Stimulated activated CD4-positive, alpha-beta T cell treated with anti-CD3 and anti-CD28 coated beads, Interleukin-2, amount 100 ng/mL, for 4 hours (primary cell): ENCODE data around the gene GID4.
A peak's percentile ranks its signal among the peaks of the same experiment; 100 is the strongest.
"Not testable (repeated sequence)": the region's sequence is repeated elsewhere in the genome, so short reads cannot be mapped to it uniquely, and the experiment has no call there.

Experiments
- DNase-seq: peaks from one replicate; pipeline ENCODE4 v3.0.0-alpha.2; 2020; ENCODE audit warnings: low read depth

Gene GID4

GRCh38 chr17:18038861-18039534 lies at the start of gene GID4, which contains the start of gene ATPAF2:
Gene GID4, plus strand, starts transcription at chr17:18039408. Its CDS starts 57 bp downstream, at chr17:18039465.
Gene ATPAF2, minus strand, starts transcription at chr17:18039168. Its CDS starts 155 bp downstream, at chr17:18039013.
- DNase-seq = peak; percentile 100

GRCh38 chr17:17989618-17990017 lies 49.6 kb upstream of the GID4 start:
- DNase-seq = no peak

- DNase-seq = no peak
Measured at GRCh38 chr17:17990282-17990681, 48.9 kb upstream of the GID4 start.

GRCh38 chr17:17993366-17993765 lies 45.8 kb upstream of the GID4 start:
- no peak for DNase-seq

GRCh38 chr17:17993852-17994251 lies 45.4 kb upstream of the GID4 start:
- DNase-seq = no peak

GRCh38 chr17:17994271-17995069 lies 44.7 kb upstream of the GID4 start:
- DNase-seq = no peak

GRCh38 chr17:17995887-17996286 lies 43.3 kb upstream of the GID4 start:
- DNase-seq = not testable (repeated sequence)

GRCh38 chr17:17998934-17999333 lies 40.3 kb upstream of the GID4 start:
- no peak for DNase-seq

GRCh38 chr17:17999364-18000029 lies 39.7 kb upstream of the GID4 start:
- DNase-seq = no peak

GRCh38 chr17:18000030-18000408 lies 39.2 kb upstream of the GID4 start:
- no peak for DNase-seq

GRCh38 chr17:18002171-18002570 lies 37.0 kb upstream of the GID4 start:
- no peak for DNase-seq

GRCh38 chr17:18004345-18004744 lies 34.9 kb upstream of the GID4 start:
- no peak for DNase-seq

GRCh38 chr17:18004884-18005305 lies 34.3 kb upstream of the GID4 start:
- DNase-seq = no peak

- DNase-seq = no peak
Measured at GRCh38 chr17:18005496-18005895, 33.7 kb upstream of the GID4 start.

GRCh38 chr17:18006495-18007239 lies 32.5 kb upstream of the GID4 start:
- DNase-seq = no peak

- DNase-seq = no peak
Measured at GRCh38 chr17:18008496-18009268, 30.5 kb upstream of the GID4 start.

- no peak for DNase-seq
Measured at GRCh38 chr17:18009609-18010420, 29.4 kb upstream of the GID4 start.

- DNase-seq = no peak
Measured at GRCh38 chr17:18011286-18011685, 27.9 kb upstream of the GID4 start.

- DNase-seq = no peak
Measured at GRCh38 chr17:18014006-18014405, 25.2 kb upstream of the GID4 start.

GRCh38 chr17:18015593-18015992 lies 23.6 kb upstream of the GID4 start:
- DNase-seq = no peak
